ENCODE measurements around the gene ZKSCAN4. TPM values are rescaled to one million over a fixed set of nuclear protein-coding genes. Genes with fewer than 3 reads are reported as not detected.

ZKSCAN4 gene
- total RNA-seq, 1 donor from 2014 or later, result 7.7 TPM

- Mint-ChIP-seq H3K9me3 (ENCODE audit: unreplicated experiment) (peaks cover 4% of the 10 kb centered on the region), H3K27me3 (ENCODE audit: unreplicated experiment) (peaks cover 7% of the 10 kb centered on the region), H3K4me3 (ENCODE audit: unreplicated experiment) (peak within 1 kb of the TSS; percentile 95), H3K4me1 (ENCODE audit: low read depth, unreplicated experiment) (peaks cover 6% of the 10 kb centered on the region), H3K36me3 (ENCODE audit: unreplicated experiment) (peaks cover 9% of the 10 kb centered on the region), H3K27ac (ENCODE audit: unreplicated experiment) (peak within 1 kb of the TSS; percentile 95)
- peak; percentile 86 for DNase-seq
- TF ChIP-seq CTCF (IDR thresholded peaks at IDR 0.05; ENCODE audit: partially characterized antibody, unreplicated experiment), result no peak
Observed at GRCh38 chr6:28225056-28225834, 26.8 kb downstream of the ZKSCAN4 start, which contains the start of gene ZSCAN9. Gene ZSCAN9, plus strand, starts transcription at chr6:28225275. Its CDS starts 1,810 bp downstream, at chr6:28227085.

GRCh38 chr6:28224131-28225055, 27.7 kb downstream of the ZKSCAN4 start:
- H3K36me3 Mint-ChIP-seq (ENCODE audit: unreplicated experiment), result peaks cover 9% of the 10 kb centered on the region
- DNase-seq, result no peak
- H3K27ac Mint-ChIP-seq (ENCODE audit: unreplicated experiment), result peak overlapping the region; percentile 95
- no peak for TF ChIP-seq CTCF (IDR thresholded peaks at IDR 0.05; ENCODE audit: partially characterized antibody, unreplicated experiment)
- peaks cover 9% of the 10 kb centered on the region for H3K27me3 Mint-ChIP-seq (ENCODE audit: unreplicated experiment)
- peaks cover 6% of the 10 kb centered on the region for H3K4me1 Mint-ChIP-seq (ENCODE audit: low read depth, unreplicated experiment)
- peak overlapping the region; percentile 95 for H3K4me3 Mint-ChIP-seq (ENCODE audit: unreplicated experiment)
- H3K9me3 Mint-ChIP-seq (ENCODE audit: unreplicated experiment), result peaks cover 4% of the 10 kb centered on the region

- no peak overlapping the region for H3K27ac Mint-ChIP-seq (ENCODE audit: unreplicated experiment)
- no peak for DNase-seq
- TF ChIP-seq CTCF (IDR thresholded peaks at IDR 0.05; ENCODE audit: partially characterized antibody, unreplicated experiment), result no peak
- H3K36me3 Mint-ChIP-seq (ENCODE audit: unreplicated experiment), result no peaks in the 10 kb centered on the region
- peaks cover 6% of the 10 kb centered on the region for H3K9me3 Mint-ChIP-seq (ENCODE audit: unreplicated experiment)
- H3K27me3 Mint-ChIP-seq (ENCODE audit: unreplicated experiment), result peaks cover 9% of the 10 kb centered on the region
- H3K4me3 Mint-ChIP-seq (ENCODE audit: unreplicated experiment), result no peak overlapping the region
- H3K4me1 Mint-ChIP-seq (ENCODE audit: low read depth, unreplicated experiment), result peaks cover 2% of the 10 kb centered on the region
Observed at GRCh38 chr6:28220257-28221133, 31.6 kb downstream of the ZKSCAN4 start.

- peak; percentile 73 for DNase-seq
- no peaks in the 10 kb centered on the region for H3K36me3 Mint-ChIP-seq (ENCODE audit: unreplicated experiment)
- H3K4me3 Mint-ChIP-seq (ENCODE audit: unreplicated experiment), result peak overlapping the region; percentile 87
- peaks cover 8% of the 10 kb centered on the region for H3K27me3 Mint-ChIP-seq (ENCODE audit: unreplicated experiment)
- no peaks in the 10 kb centered on the region for H3K4me1 Mint-ChIP-seq (ENCODE audit: low read depth, unreplicated experiment)
- no peak for TF ChIP-seq CTCF (IDR thresholded peaks at IDR 0.05; ENCODE audit: partially characterized antibody, unreplicated experiment)
- peak overlapping the region; percentile 55 for H3K27ac Mint-ChIP-seq (ENCODE audit: unreplicated experiment)
- H3K9me3 Mint-ChIP-seq (ENCODE audit: unreplicated experiment), result peaks cover 4% of the 10 kb centered on the region
Observed at GRCh38 chr6:28218312-28219248, 33.5 kb downstream of the ZKSCAN4 start.
